NT2/D1 (cell line): ENCODE data around the gene NKAPL.

Experiments
- YY1 ChIP-seq: IDR thresholded peaks from 2 replicates; pipeline ENCODE4 v1.6.1; 2011; ENCODE audit not compliant: insufficient read length, insufficient read depth
- ZNF274 ChIP-seq: IDR thresholded peaks from 2 replicates; pipeline ENCODE4 v1.6.1; 2011; ENCODE audit warnings: mild to moderate bottlenecking, low read depth, low read length

DNA sequence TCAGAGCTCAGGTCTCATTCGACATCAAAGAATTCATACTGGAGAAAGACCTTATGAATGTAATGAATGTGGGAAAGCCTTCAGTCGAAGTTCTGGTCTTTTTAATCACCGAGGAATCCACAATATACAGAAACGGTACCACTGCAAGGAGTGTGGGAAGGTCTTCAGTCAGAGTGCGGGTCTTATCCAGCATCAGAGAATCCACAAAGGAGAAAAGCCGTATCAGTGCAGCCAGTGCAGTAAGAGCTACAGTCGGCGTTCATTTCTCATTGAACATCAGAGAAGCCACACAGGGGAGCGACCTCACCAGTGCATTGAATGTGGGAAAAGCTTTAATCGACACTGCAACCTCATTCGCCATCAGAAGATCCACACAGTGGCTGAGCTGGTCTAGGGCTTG, 26.3 kb upstream of the NKAPL start:
- TF ChIP-seq YY1: no peak
- TF ChIP-seq ZNF274: no peak
